GM12878 (cell line): Measurements from ENCODE around the gene BTBD9. TPM values are rescaled to one million over a fixed set of nuclear protein-coding genes. Genes with fewer than 3 reads are reported as not detected.

ENCODE experiments used
- ATAC-seq: fragments of 200-7000 bp; cut with Tn5 transposase; 3 replicates; pipeline ENCODE4 v1.9.1; 2020; ENCODE audit warnings: mild to moderate bottlenecking, moderate library complexity
- BruUV-seq: library from RNA; stranded (reverse); fragments of 400-500 nt; replicated peaks from 2 replicates; lab custom pipeline; 2021; lab: Mats Ljungman, UMichigan
- CTCF ChIA-PET: fragments of 300-600 bp; sonication (Branson Sonifier 250); formaldehyde crosslinking; extraction: SDS; loops from one replicate; lab custom pipeline; 2021; ENCODE audit warnings: inconsistent platforms; lab: Yijun Ruan, JAX
- POLR2A ChIA-PET: fragments of 350-600 bp; formaldehyde crosslinking; extraction: SDS; loops from one replicate; lab custom pipeline; 2021; ENCODE audit warnings: inconsistent platforms; lab: Charles Lee
- RAD21 ChIA-PET: fragments of 300-600 bp; sonication (Branson Sonifier 250); formaldehyde crosslinking; loops from one replicate; lab custom pipeline; 2023; ENCODE audit warnings: antibody characterized with exemption; ENCODE audit not compliant: unreplicated experiment; lab: Charles Lee
- SMC1A ChIA-PET: fragments of 300-600 bp; sonication (Branson Sonifier 250); formaldehyde crosslinking; loops from one replicate; lab custom pipeline; 2023; ENCODE audit not compliant: unreplicated experiment, uncharacterized antibody; lab: Charles Lee
- DNase-seq: peaks from one replicate; pipeline ENCODE4 v3.0.0-alpha.2; 2011; ENCODE audit warnings: low read depth, low spot score
- FAIRE-seq: peaks from 3 replicates; lab custom pipeline; 2011; peaks lifted over from hg19 to GRCh38; lab: Jason Lieb, UNC
- H2AFZ ChIP-seq: 2 replicates; pipeline ENCODE4 v1.6.0; 2011; ENCODE audit warnings: low read depth, low read length, control low read depth; ENCODE audit not compliant: control insufficient read depth
- H3K27ac ChIP-seq: 2 replicates; pipeline ENCODE4 v1.5.1; 2011; ENCODE audit warnings: control low read depth; ENCODE audit not compliant: control insufficient read depth, insufficient read depth
- H3K27me3 ChIP-seq, 2 experiments: replicated peaks in 1 of 2; 2 replicates each; pipeline versions ENCODE4 v1.6.0 to v1.6.1; 2011; ENCODE audit warnings: low read length in 1 of 2; ENCODE audit not compliant: control insufficient read depth in 2 of 2, insufficient read depth in 2 of 2
- H3K36me3 ChIP-seq, 2 experiments: 2 replicates each; pipeline ENCODE4 v1.5.1; 2011; ENCODE audit warnings: low read length in 1 of 2; ENCODE audit not compliant: control insufficient read depth in 2 of 2, insufficient read depth in 2 of 2
- H3K4me1 ChIP-seq: 2 replicates; pipeline ENCODE4 v1.6.1; 2011; ENCODE audit warnings: mild to moderate bottlenecking, low read length, moderate library complexity, mixed read lengths; ENCODE audit not compliant: control insufficient read depth, insufficient read depth
- H3K4me2 ChIP-seq: 2 replicates; pipeline ENCODE4 v1.6.0; 2011; ENCODE audit warnings: control low read depth; ENCODE audit not compliant: control insufficient read depth, insufficient read depth
- H3K4me3 ChIP-seq: fragments of 200-600 bp; sonication (generic); 2 replicates; pipeline ENCODE4 v1.5.1; 2016
- H3K79me2 ChIP-seq: 2 replicates; pipeline ENCODE4 v1.6.0; 2011; ENCODE audit warnings: low read length; ENCODE audit not compliant: control insufficient read depth, insufficient read depth
- H3K9ac ChIP-seq: 2 replicates; pipeline ENCODE4 v1.8.0; 2011; ENCODE audit warnings: low read length, control low read depth, mixed read lengths; ENCODE audit not compliant: control insufficient read depth, insufficient read depth
- H3K9me3 ChIP-seq: replicated peaks from 3 replicates; pipeline ENCODE4 v1.5.1; 2011; ENCODE audit warnings: mild to moderate bottlenecking, low read length; ENCODE audit not compliant: control insufficient read depth, insufficient read depth
- H4K20me1 ChIP-seq: 2 replicates; pipeline ENCODE4 v1.6.0; 2011; ENCODE audit not compliant: control insufficient read depth, insufficient read depth
- E2F8 ChIP-seq: fragments of 450-650 bp; IDR thresholded peaks from 2 replicates; pipeline ENCODE4 v1.6.1; 2018; ENCODE audit warnings: mild to moderate bottlenecking, low read depth, moderate library complexity; ENCODE audit not compliant: partially characterized antibody
- EZH2 ChIP-seq: IDR thresholded peaks from 2 replicates; pipeline ENCODE4 v1.6.1; 2012; ENCODE audit warnings: low read depth, mild to moderate bottlenecking, control low read depth, inconsistent platforms, low read length, borderline replicate concordance; ENCODE audit not compliant: control insufficient read depth
- GATAD2B ChIP-seq: fragments of 450-650 bp; conservative IDR thresholded peaks from 2 replicates; pipeline ENCODE4 v1.6.1; 2017; ENCODE audit warnings: low read depth, mild to moderate bottlenecking, moderate library complexity
- KDM1A ChIP-seq: fragments of 200-600 bp; sonication (generic); IDR thresholded peaks from 2 replicates; pipeline ENCODE4 v1.6.1; 2016; ENCODE audit warnings: borderline replicate concordance
- MLLT1 ChIP-seq: fragments of 450-650 bp; IDR thresholded peaks from 2 replicates; pipeline ENCODE4 v1.6.1; 2016; ENCODE audit warnings: mild to moderate bottlenecking
- MTA3 ChIP-seq: IDR thresholded peaks from 2 replicates; pipeline ENCODE4 v1.6.1; 2012; ENCODE audit warnings: low read length, inconsistent platforms, borderline replicate concordance
- NFYA ChIP-seq: IDR thresholded peaks from 2 replicates; pipeline ENCODE4 v1.6.1; 2011; ENCODE audit warnings: low read depth, mild to moderate bottlenecking, low read length, improper control_type of control experiment, borderline replicate concordance
- NKRF ChIP-seq: fragments of 450-650 bp; conservative IDR thresholded peaks from 2 replicates; pipeline ENCODE4 v1.6.1; 2017; ENCODE audit warnings: mild to moderate bottlenecking, moderate library complexity
- NR2C1 ChIP-seq: fragments of 450-650 bp; IDR thresholded peaks from 2 replicates; pipeline ENCODE4 v1.6.1; 2017; ENCODE audit warnings: antibody characterized with exemption, mild to moderate bottlenecking, moderate library complexity
- PAX5 ChIP-seq: IDR thresholded peaks from 2 replicates; pipeline ENCODE4 v1.6.1; 2011; ENCODE audit warnings: low read depth, low read length, borderline replicate concordance
- SMAD1 ChIP-seq: fragments of 450-650 bp; IDR thresholded peaks from 2 replicates; pipeline ENCODE4 v1.6.1; 2018; ENCODE audit warnings: mild to moderate bottlenecking, low read depth; ENCODE audit not compliant: partially characterized antibody
- SP1 ChIP-seq: IDR thresholded peaks from one replicate; pipeline ENCODE4 v1.6.1; 2011; ENCODE audit warnings: low read depth, low read length
- ZZZ3 ChIP-seq: IDR thresholded peaks from 2 replicates; pipeline ENCODE4 v1.6.1; 2011; ENCODE audit warnings: low read depth; ENCODE audit not compliant: control insufficient read depth, insufficient read length
- WGBS: methylation state at CpG from one replicate; pipeline ENCODE4 v1.1.6; 2016; ENCODE audit warnings: low lambda C conversion rate; ENCODE audit not compliant: insufficient replicate concordance, insufficient coverage; ENCODE audit errors: missing lambda C conversion rate; 5-methylcytosine and 5-hydroxymethylcytosine counted together
- in situ Hi-C: fragments of 300-500 bp; cut with MboI; formaldehyde crosslinking; loops from 9 replicates; pipeline ENCODE4 v1.14.3; 2018; ENCODE audit warnings: mixed read lengths
- intact Hi-C: fragments of 100-400 bp; cut with micrococcal nuclease; formaldehyde crosslinking; loops from one replicate; pipeline ENCODE4 v1.14.2; 2022; ENCODE audit not compliant: unreplicated experiment
- polyA plus RNA-seq, 11 experiments: library from polyadenylated mRNA; depleted of rRNA in 4 of 11; unstranded in 6 of 11; stranded (reverse) in 5 of 11; fragments of >200 nt; fragmentation: Nextera tagmentation in 4 of 11; fragmentation: Illumina TruSeq in 1 of 11; extraction: Ambion mirVana in 4 of 11; extraction: Trizol in 1 of 11; gene quantifications; 1 replicate in 1 of 11; 2 replicates in 10 of 11; pipeline versions ENCODE4 v1.2.1 to v1.2.3, GENCODE V29; 2011 to 2016; ENCODE audit warnings: inconsistent platforms in 2 of 11, missing spikeins in 2 of 11, low read depth in 1 of 11
- total RNA-seq, 4 experiments: library from RNA; depleted of rRNA in 3 of 4; stranded (reverse); fragments of >200 nt in 3 of 4; fragmentation: Illumina TruSeq in 1 of 4; extraction: Trizol in 1 of 4; gene quantifications; 2 replicates each; pipeline versions ENCODE4 v1.2.1 to v1.2.3, GENCODE V29; 2013 to 2021

The BTBD9 gene
- total and polyA plus RNA-seq, 10 of the 15 experiments (the other 5 are each of a cell fraction or from before 2014, with no cell fraction given) = 0.22 to 8.6 (median 4.6) TPM

- TF ChIP-seq E2F8 (no peak), MTA3 (no peak), ZZZ3 (no peak), KDM1A (no peak)
Observed at GRCh38 chr6:38179794-38180430, 459.8 kb downstream of the BTBD9 start (continued).

- H3K4me1 ChIP-seq = no peaks in the 10 kb centered on the region
- H3K9ac ChIP-seq = no peak overlapping the region
- in situ Hi-C loops (no loop called here), intact Hi-C loops (loop anchor here (10.0 kb wide), 1 partner anchor 316 kb away; no protein-coding TSS in a partner anchor)
- H3K27ac ChIP-seq = no peak overlapping the region
- no peaks in the 10 kb centered on the region for H4K20me1 ChIP-seq
- no TSS peak for BruUV-seq
- WGBS = 88% methylated on average over 7 of the region's 7 CpGs
- no peaks in the 10 kb centered on the region for H3K9me3 ChIP-seq
- ChIA-PET POLR2A (no interaction called here), SMC1A (no interaction called here), RAD21 (interaction anchor here (1.9 kb wide), 1 partner anchor 314 kb away, joined by 5 read pairs; no protein-coding TSS in a partner anchor), CTCF (no interaction called here)
- no peak for DNase-seq
- H2AFZ ChIP-seq = no peak overlapping the region
- no peaks in the 10 kb centered on the region for H3K79me2 ChIP-seq
- H3K27me3 ChIP-seq = no peaks in the 10 kb centered on the region
- ATAC-seq = no peak; the same call in 2 of the 3 replicates
- no peaks in the 10 kb centered on the region for H3K36me3 ChIP-seq
- H3K4me2 ChIP-seq = no peak overlapping the region
- no peak for FAIRE-seq
- H3K4me3 ChIP-seq = no peak overlapping the region
- TF ChIP-seq SMAD1 (no peak), NFYA (no peak), NR2C1 (no peak), EZH2 (no peak), MLLT1 (no peak), GATAD2B (no peak), NKRF (no peak), SP1 (no peak), PAX5 (no peak)
Observed at GRCh38 chr6:38179300-38179699, 460.4 kb downstream of the BTBD9 start.
